ENCODE results near the gene RAB3D. TPM values are rescaled to one million over a fixed set of nuclear protein-coding genes. Genes with fewer than 3 reads are reported as not detected.

The RAB3D gene
- polyA plus RNA-seq, 2 donors: 21.7 to 25.7 TPM

DNA sequence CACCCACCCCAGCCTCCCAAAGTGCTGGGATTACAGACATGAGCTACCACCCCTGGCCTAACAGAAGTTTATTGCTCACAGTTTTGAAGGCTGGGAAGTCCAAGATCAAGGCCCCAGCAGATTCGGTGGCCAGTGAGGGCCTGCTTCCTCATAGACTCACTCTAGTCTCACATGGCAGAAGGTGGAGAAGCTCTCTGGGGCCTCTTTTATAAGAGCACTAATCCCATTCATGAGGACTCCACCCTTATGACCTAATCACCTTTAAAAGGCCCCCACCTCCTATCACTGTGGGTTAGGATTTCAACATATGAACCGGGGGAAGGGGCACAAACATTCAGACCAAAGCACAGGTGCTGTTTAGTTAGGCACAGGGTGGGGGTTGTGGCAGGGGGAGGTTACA is 28.1 kb upstream of the RAB3D start:
- 75 to 79% methylated on average over 2 of the region's 2 CpGs for WGBS, 2 donors
- Histone ChIP-seq H3K27me3 (ENCODE audit: control insufficient read depth in 1 of 2, insufficient read depth in 2 of 2, low read length in 2 of 2) (no peaks in the 10 kb centered on the region), H3K4me1 (ENCODE audit: control insufficient read depth in 2 of 2, insufficient read depth in 2 of 2, low read length in 1 of 2) (no peaks in the 10 kb centered on the region), H3K27ac (ENCODE audit: low read depth in 2 of 2, low read length in 1 of 2) (no peak overlapping the region), H3K36me3 (ENCODE audit: control insufficient read depth in 2 of 2, insufficient read depth in 2 of 2, low read length in 1 of 2) (peaks cover under 1 to 11% of the 10 kb centered on the region in 2 donors), H3K4me3 (ENCODE audit: low read depth in 1 of 2, low read length in 2 of 2) (no peak overlapping the region), H3K9me3 (ENCODE audit: control insufficient read depth in 2 of 2, insufficient read depth in 1 of 2, low read depth in 1 of 2, low read length in 1 of 2) (no peaks in the 10 kb centered on the region)

DNA sequence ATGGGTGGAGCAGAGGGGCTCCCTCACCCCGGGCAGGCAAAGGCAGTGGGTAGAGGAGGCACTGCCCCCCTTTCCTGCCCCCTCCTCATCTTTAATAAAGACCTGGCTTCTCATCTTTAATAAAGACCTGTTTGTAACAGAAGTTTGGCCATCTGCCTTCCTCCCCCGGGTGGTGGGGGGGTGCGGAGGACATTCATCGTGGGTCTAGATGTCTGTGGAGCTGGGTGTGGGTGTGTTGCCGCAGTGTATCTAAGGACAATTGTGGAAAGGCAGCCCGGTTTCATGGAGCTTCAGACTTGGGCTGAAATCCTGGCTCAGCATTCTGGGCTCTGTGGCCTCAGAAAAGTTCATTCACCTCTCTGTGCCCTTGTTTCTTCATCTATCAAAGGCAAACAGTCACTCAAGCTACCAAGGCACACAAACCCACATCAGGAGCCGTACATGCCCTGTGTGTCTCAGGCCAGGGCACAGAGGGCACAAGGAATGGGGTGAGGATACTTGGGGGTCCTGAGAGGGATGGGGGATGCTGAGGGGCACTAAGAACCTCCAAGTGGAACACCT is 26.2 kb upstream of the RAB3D start:
- no peaks in the 10 kb centered on the region for H3K9me3 ChIP-seq (ENCODE audit: control insufficient read depth in 2 of 2, insufficient read depth in 1 of 2, low read depth in 1 of 2, low read length in 1 of 2)
- 78 to 80% methylated on average over 7 of the region's 7 CpGs for WGBS, 2 donors
- peaks cover 3 to 11% of the 10 kb centered on the region in 2 donors for H3K36me3 ChIP-seq (ENCODE audit: control insufficient read depth in 2 of 2, insufficient read depth in 2 of 2, low read length in 1 of 2)
- peaks cover 0 to 8% of the 10 kb centered on the region in 2 donors for H3K4me1 ChIP-seq (ENCODE audit: control insufficient read depth in 2 of 2, insufficient read depth in 2 of 2, low read length in 1 of 2)
- no peak overlapping the region for H3K27ac ChIP-seq (ENCODE audit: low read depth in 2 of 2, low read length in 1 of 2)
- H3K27me3 ChIP-seq (ENCODE audit: control insufficient read depth in 1 of 2, insufficient read depth in 2 of 2, low read length in 2 of 2): no peaks in the 10 kb centered on the region
- no peak overlapping the region for H3K4me3 ChIP-seq (ENCODE audit: low read depth in 1 of 2, low read length in 2 of 2)

DNA sequence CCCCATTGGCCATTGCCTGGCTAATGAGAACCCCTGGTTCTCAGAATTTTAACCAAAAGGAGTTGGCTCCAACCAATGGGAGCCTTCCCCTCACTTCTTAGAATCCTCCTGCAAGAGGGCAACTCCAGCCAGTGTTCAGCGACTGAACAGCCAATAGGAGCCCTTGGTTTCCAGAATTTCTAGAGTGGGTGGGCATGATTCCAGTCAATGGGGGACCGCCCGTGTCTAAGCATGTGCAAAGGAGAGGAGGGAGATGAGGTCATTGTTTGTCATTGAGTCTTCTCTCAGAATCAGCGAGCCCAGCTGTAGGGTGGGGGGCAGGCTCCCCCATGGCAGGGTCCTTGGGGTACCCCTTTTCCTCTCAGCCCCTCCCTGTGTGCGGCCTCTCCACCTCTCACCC is 25.5 kb upstream of the RAB3D start:
- H3K36me3 ChIP-seq (ENCODE audit: control insufficient read depth in 2 of 2, insufficient read depth in 2 of 2, low read length in 1 of 2): peaks cover 3 to 11% of the 10 kb centered on the region in 2 donors
- H3K4me1 ChIP-seq (ENCODE audit: control insufficient read depth in 2 of 2, insufficient read depth in 2 of 2, low read length in 1 of 2): peaks cover 0 to 8% of the 10 kb centered on the region in 2 donors
- 67 to 78% methylated on average over 5 of the region's 5 CpGs for WGBS, 2 donors
- no peak overlapping the region for H3K4me3 ChIP-seq (ENCODE audit: low read depth in 1 of 2, low read length in 2 of 2)
- no peak overlapping the region for H3K27ac ChIP-seq (ENCODE audit: low read depth in 2 of 2, low read length in 1 of 2)
- no peaks in the 10 kb centered on the region for H3K9me3 ChIP-seq (ENCODE audit: control insufficient read depth in 2 of 2, insufficient read depth in 1 of 2, low read depth in 1 of 2, low read length in 1 of 2)
- H3K27me3 ChIP-seq (ENCODE audit: control insufficient read depth in 1 of 2, insufficient read depth in 2 of 2, low read length in 2 of 2): no peaks in the 10 kb centered on the region

DNA sequence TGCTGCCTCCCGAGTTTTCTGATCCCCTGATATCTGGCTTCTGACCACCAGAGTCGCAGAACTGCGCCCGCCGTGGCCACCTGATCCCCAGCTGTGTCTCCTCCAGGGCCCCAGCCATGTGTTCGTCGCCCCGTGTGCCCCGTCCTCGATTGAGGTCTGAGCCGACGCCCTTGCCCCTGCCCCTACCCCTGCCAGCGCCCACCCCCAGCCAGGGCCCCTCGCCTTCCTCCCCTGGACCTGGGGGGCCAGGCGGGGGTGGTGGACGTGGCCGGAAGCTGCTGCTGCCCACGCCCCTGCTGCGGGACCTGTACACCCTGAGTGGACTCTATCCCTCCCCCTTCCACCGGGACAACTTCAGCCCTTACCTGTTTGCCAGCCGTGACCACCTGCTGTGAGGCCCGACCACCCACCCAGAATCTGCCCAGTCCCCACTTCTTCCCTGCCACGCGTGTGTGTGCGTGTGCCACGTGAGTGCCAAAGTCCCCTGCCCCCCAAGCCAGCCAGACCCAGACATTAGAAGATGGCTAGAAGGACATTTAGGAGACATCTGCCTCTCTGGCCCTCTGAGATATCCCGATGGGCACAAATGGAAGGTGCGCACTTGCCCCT is 24.9 kb upstream of the RAB3D start:
- Histone ChIP-seq H3K27me3 (ENCODE audit: control insufficient read depth in 1 of 2, insufficient read depth in 2 of 2, low read length in 2 of 2) (no peaks in the 10 kb centered on the region), H3K4me1 (ENCODE audit: control insufficient read depth in 2 of 2, insufficient read depth in 2 of 2, low read length in 1 of 2) (peaks cover 0 to 12% of the 10 kb centered on the region in 2 donors), H3K4me3 (ENCODE audit: low read depth in 1 of 2, low read length in 2 of 2) (no peak overlapping the region), H3K27ac (ENCODE audit: low read depth in 2 of 2, low read length in 1 of 2) (no peak overlapping the region), H3K36me3 (ENCODE audit: control insufficient read depth in 2 of 2, insufficient read depth in 2 of 2, low read length in 1 of 2) (peaks cover 7 to 11% of the 10 kb centered on the region in 2 donors), H3K9me3 (ENCODE audit: control insufficient read depth in 2 of 2, insufficient read depth in 1 of 2, low read depth in 1 of 2, low read length in 1 of 2) (no peaks in the 10 kb centered on the region)
- 92 to 93% methylated on average over 23 to 28 of the region's 28 CpGs for WGBS, 2 donors

DNA sequence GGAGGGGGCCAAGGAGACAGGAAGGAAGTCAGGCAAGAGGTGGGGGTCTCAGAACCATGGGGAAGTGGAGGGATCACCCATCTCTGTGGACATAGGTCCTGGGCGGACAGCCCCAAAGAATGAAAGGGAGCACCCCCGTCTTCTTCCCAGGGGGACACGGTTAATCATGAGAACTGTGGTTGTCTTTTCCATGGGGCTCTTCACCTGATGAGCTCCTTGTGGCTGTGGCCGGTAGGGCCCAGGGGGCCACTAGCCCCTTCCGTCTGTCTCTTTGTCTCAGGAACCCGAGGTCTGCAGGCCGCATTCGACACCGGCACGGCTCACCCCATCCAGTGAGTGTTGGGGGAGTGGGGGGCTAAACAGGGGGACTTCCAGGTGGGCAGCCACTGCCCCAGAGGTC is 24.4 kb upstream of the RAB3D start:
- peaks cover 8 to 11% of the 10 kb centered on the region in 2 donors for H3K36me3 ChIP-seq (ENCODE audit: control insufficient read depth in 2 of 2, insufficient read depth in 2 of 2, low read length in 1 of 2)
- WGBS, 2 donors: 91 to 92% methylated on average over 10 of the region's 10 CpGs
- no peak overlapping the region for H3K27ac ChIP-seq (ENCODE audit: low read depth in 2 of 2, low read length in 1 of 2)
- H3K27me3 ChIP-seq (ENCODE audit: control insufficient read depth in 1 of 2, insufficient read depth in 2 of 2, low read length in 2 of 2): no peaks in the 10 kb centered on the region
- H3K4me3 ChIP-seq (ENCODE audit: low read depth in 1 of 2, low read length in 2 of 2): no peak overlapping the region
- no peaks in the 10 kb centered on the region for H3K9me3 ChIP-seq (ENCODE audit: control insufficient read depth in 2 of 2, insufficient read depth in 1 of 2, low read depth in 1 of 2, low read length in 1 of 2)
- peaks cover 0 to 13% of the 10 kb centered on the region in 2 donors for H3K4me1 ChIP-seq (ENCODE audit: control insufficient read depth in 2 of 2, insufficient read depth in 2 of 2, low read length in 1 of 2)

DNA sequence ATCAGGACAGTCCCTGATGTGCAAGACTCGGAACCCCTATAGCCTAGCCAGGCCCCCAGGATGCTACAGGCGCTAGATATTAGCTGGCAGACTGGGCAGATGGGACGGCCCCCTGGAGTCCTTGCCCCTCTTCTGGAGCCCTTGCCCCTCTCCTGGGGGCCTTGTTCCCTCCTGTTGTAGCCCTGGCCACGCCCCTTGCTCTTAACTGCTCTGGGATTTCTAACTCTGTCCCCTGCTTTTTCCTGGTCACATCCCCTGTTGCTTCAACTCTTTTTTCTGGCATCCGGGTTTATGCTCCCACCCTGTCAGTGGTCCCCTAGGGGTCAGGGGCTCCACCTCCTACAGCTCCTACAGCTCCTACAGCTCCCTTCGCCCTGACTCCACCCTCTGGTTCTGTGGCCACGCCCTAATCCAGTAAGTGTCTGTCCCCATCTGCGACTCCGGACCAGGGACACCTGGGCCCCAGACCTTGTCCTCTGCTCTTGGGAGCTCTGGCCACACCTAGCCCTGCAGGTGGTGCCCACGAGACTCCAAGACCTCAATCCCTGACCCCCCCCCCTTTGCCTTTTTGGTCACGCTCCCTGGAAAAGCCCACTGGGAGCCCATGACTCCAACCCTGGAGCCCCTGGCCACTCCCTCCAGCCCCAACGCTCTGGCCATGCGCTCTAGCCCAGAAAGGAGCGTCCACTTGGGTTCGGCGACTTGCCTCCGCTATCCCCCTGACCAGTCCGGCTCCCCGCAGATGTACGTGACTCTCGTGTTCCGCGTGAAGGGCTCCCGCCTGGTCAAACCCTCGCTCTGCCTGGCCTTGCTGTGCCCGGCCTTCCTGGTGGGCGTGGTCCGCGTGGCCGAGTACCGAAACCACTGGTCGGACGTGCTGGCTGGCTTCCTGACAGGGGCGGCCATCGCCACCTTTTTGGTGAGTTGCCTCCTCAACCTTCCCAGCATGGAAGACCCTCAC is 22.6 kb upstream of the RAB3D start:
- H3K9me3 ChIP-seq (ENCODE audit: control insufficient read depth in 2 of 2, insufficient read depth in 1 of 2, low read depth in 1 of 2, low read length in 1 of 2): no peaks in the 10 kb centered on the region
- H3K36me3 ChIP-seq (ENCODE audit: control insufficient read depth in 2 of 2, insufficient read depth in 2 of 2, low read length in 1 of 2): peaks cover 8 to 11% of the 10 kb centered on the region in 2 donors
- H3K27me3 ChIP-seq (ENCODE audit: control insufficient read depth in 1 of 2, insufficient read depth in 2 of 2, low read length in 2 of 2): no peaks in the 10 kb centered on the region
- no peak overlapping the region for H3K4me3 ChIP-seq (ENCODE audit: low read depth in 1 of 2, low read length in 2 of 2)
- 82 to 87% methylated on average over 35 of the region's 35 CpGs for WGBS, 2 donors
- H3K27ac ChIP-seq (ENCODE audit: low read depth in 2 of 2, low read length in 1 of 2): no peak overlapping the region
- H3K4me1 ChIP-seq (ENCODE audit: control insufficient read depth in 2 of 2, insufficient read depth in 2 of 2, low read length in 1 of 2): peaks cover 0 to 13% of the 10 kb centered on the region in 2 donors

DNA sequence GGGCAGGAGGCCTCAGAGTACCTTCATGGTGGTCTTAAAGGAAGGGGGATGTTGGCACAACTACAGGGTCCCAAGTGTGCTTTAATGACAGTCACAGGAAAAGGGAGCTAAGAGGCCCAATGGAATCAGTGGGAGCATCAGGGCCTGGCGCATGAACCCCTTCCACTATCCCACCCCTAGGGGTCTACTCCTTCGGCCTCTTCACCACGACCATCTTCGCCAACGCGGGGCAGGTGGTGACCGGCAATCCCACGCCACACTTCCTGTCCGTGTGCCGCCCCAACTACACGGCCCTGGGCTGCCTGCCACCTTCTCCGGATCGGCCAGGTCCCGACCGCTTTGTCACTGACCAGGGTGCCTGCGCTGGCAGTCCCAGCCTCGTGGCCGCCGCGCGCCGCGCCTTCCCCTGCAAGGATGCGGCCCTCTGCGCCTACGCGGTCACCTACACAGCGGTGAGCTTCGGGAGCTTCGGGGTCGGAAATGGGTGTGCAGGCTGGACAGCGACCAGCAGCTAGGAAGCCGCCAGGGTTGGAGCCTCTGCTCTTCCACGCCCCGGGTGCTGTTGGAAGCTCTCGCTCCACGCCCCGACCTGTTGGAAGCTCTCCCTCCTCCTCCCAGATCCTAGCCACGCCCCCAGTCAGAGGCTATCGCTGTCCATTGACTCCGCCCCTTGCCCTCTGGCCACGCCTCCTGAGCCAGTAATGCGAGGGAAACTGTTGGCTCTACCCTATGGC is 21.7 kb upstream of the RAB3D start:
- Histone ChIP-seq H3K36me3 (ENCODE audit: control insufficient read depth in 2 of 2, insufficient read depth in 2 of 2, low read length in 1 of 2) (peaks cover 8 to 11% of the 10 kb centered on the region in 2 donors), H3K27me3 (ENCODE audit: control insufficient read depth in 1 of 2, insufficient read depth in 2 of 2, low read length in 2 of 2) (no peaks in the 10 kb centered on the region), H3K4me1 (ENCODE audit: control insufficient read depth in 2 of 2, insufficient read depth in 2 of 2, low read length in 1 of 2) (peaks cover 5 to 18% of the 10 kb centered on the region in 2 donors), H3K27ac (ENCODE audit: low read depth in 2 of 2, low read length in 1 of 2) (no peak overlapping the region), H3K9me3 (ENCODE audit: control insufficient read depth in 2 of 2, insufficient read depth in 1 of 2, low read depth in 1 of 2, low read length in 1 of 2) (no peaks in the 10 kb centered on the region), H3K4me3 (ENCODE audit: low read depth in 1 of 2, low read length in 2 of 2) (no peak overlapping the region)
- WGBS, 2 donors: 52 to 53% methylated on average over 43 of the region's 43 CpGs

DNA sequence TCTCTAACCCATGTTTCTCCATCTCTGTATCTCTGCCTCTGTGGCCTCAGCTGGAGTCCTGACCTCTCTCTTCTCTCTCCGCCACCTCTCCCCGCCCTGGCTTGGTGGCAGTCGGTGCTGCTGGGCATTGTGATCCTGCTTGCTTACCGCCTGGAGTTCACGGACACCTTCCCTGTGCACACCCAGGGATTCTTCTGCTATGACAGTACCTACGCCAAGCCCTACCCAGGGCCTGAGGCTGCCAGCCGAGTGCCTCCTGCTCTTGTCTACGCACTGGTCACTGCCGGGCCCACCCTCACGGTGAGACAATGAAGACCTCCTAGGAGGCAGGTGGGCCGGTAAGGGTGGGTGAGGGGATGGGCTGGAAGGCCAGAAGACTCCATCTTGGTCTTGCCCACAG is 20.0 kb upstream of the RAB3D start:
- WGBS, 2 donors: 66 to 75% methylated on average over 11 of the region's 11 CpGs
- Histone ChIP-seq H3K4me3 (ENCODE audit: low read depth in 1 of 2, low read length in 2 of 2) (no peak overlapping the region), H3K27me3 (ENCODE audit: control insufficient read depth in 1 of 2, insufficient read depth in 2 of 2, low read length in 2 of 2) (no peaks in the 10 kb centered on the region), H3K27ac (ENCODE audit: low read depth in 2 of 2, low read length in 1 of 2) (peak overlapping the region in 1 of 2 donors; percentile 23), H3K36me3 (ENCODE audit: control insufficient read depth in 2 of 2, insufficient read depth in 2 of 2, low read length in 1 of 2) (peaks cover 6 to 8% of the 10 kb centered on the region in 2 donors), H3K9me3 (ENCODE audit: control insufficient read depth in 2 of 2, insufficient read depth in 1 of 2, low read depth in 1 of 2, low read length in 1 of 2) (no peaks in the 10 kb centered on the region), H3K4me1 (ENCODE audit: control insufficient read depth in 2 of 2, insufficient read depth in 2 of 2, low read length in 1 of 2) (peaks cover 8 to 25% of the 10 kb centered on the region in 2 donors)

Data from esophagus (tissue), 2 donors.